K562 (cell line): Measurements from ENCODE around the gene CSK. TPM values are rescaled to one million over a fixed set of nuclear protein-coding genes. Genes with fewer than 3 reads are reported as not detected.

Experiments used
- ATF2 ChIP-seq: sonication (generic); formaldehyde crosslinking; IDR thresholded peaks from 2 replicates; pipeline ENCODE4 v1.8.1; 2022; ENCODE audit warnings: missing genetic modification reagents
- IRF2 ChIP-seq: sonication (generic); formaldehyde crosslinking; IDR thresholded peaks from 2 replicates; pipeline ENCODE4 v1.8.1; 2022; ENCODE audit warnings: mild to moderate bottlenecking, missing genetic modification reagents
- KDM1A ChIP-seq, 2 experiments: fragments of 450-650 bp; IDR thresholded peaks; 2 replicates each; pipeline ENCODE4 v1.6.1; 2016; ENCODE audit warnings: mild to moderate bottlenecking in 2 of 2
- NCOA2 ChIP-seq, 2 experiments: fragments of 450-650 bp; IDR thresholded peaks; 2 replicates each; pipeline ENCODE4 v1.6.1; 2018; ENCODE audit warnings: mild to moderate bottlenecking in 2 of 2, moderate library complexity in 1 of 2; ENCODE audit not compliant: partially characterized antibody in 2 of 2
- NFATC3 ChIP-seq: fragments of 450-650 bp; IDR thresholded peaks from 2 replicates; pipeline ENCODE4 v1.6.1; 2017; ENCODE audit warnings: mild to moderate bottlenecking
- RBFOX2 ChIP-seq: fragments of 200-400 bp; formaldehyde crosslinking; IDR thresholded peaks from 2 replicates; pipeline ENCODE4 v1.6.1; 2017; ENCODE audit warnings: low read depth, mild to moderate bottlenecking, low read length, moderate library complexity
- RBM34 ChIP-seq: fragments of 200-400 bp; formaldehyde crosslinking; IDR thresholded peaks from 2 replicates; pipeline ENCODE4 v1.6.1; 2018; ENCODE audit warnings: low read length, borderline replicate concordance; ENCODE audit not compliant: insufficient read depth
- RCOR1 ChIP-seq, 2 experiments: IDR thresholded peaks; 2 replicates each; pipeline ENCODE4 v1.6.1; 2012; ENCODE audit warnings: low read depth in 2 of 2, low read length in 2 of 2, borderline replicate concordance in 1 of 2, improper control_type of control experiment in 1 of 2
- RFX1 ChIP-seq: fragments of 450-650 bp; IDR thresholded peaks from 2 replicates; pipeline ENCODE4 v1.6.1; 2016; ENCODE audit warnings: mild to moderate bottlenecking, moderate library complexity
- ZKSCAN3 ChIP-seq: fragments of 250-450 bp; sonication (Bioruptor Pico); IDR thresholded peaks from 2 replicates; pipeline ENCODE4 v1.4.0; 2020
- ZNF232 ChIP-seq: sonication (generic); formaldehyde crosslinking; IDR thresholded peaks from 2 replicates; pipeline ENCODE4 v1.8.0; 2022; ENCODE audit warnings: mild to moderate bottlenecking, missing genetic modification reagents
- ZNF699 ChIP-seq: fragments of 250-450 bp; sonication (Bioruptor Pico); IDR thresholded peaks from 2 replicates; pipeline ENCODE4 v1.8.0; 2021; ENCODE audit warnings: mild to moderate bottlenecking, moderate library complexity; ENCODE audit not compliant: insufficient replicate concordance
- polyA plus RNA-seq, 8 experiments: library from polyadenylated mRNA; depleted of rRNA in 4 of 8; stranded (reverse) in 5 of 8; unstranded in 3 of 8; fragments of >200 nt; fragmentation: Nextera tagmentation in 2 of 8; fragmentation: Illumina TruSeq in 1 of 8; extraction: Ambion mirVana in 2 of 8; extraction: Trizol in 1 of 8; gene quantifications; 2 replicates each; pipeline versions ENCODE4 v1.2.1 to v1.2.3, GENCODE V29; 2011 to 2014; ENCODE audit warnings: inconsistent platforms in 1 of 8, missing spikeins in 1 of 8
- total RNA-seq, 7 experiments: library from RNA; depleted of rRNA in 6 of 7; stranded (reverse); fragments of >200 nt in 6 of 7; fragmentation: Illumina TruSeq in 2 of 7; extraction: Trizol in 2 of 7; gene quantifications; 2 replicates each; pipeline versions ENCODE4 v1.2.1 to v1.2.3, GENCODE V29; 2011 to 2021; ENCODE audit warnings: low replicate concordance in 1 of 7
- TF ChIP-seq, protein P1 (sequence below), 2 experiments: fragments of 450-650 bp; IDR thresholded peaks; 2 replicates each; pipeline ENCODE4 v1.6.1; 2016; ENCODE audit warnings: mild to moderate bottlenecking in 2 of 2, borderline replicate concordance in 1 of 2, low read depth in 1 of 2, moderate library complexity in 1 of 2
- TF ChIP-seq, protein P2 (sequence below): sonication (generic); formaldehyde crosslinking; IDR thresholded peaks from 2 replicates; pipeline ENCODE4 v1.8.0; 2022; ENCODE audit warnings: missing genetic modification reagents, mild to moderate bottlenecking, moderate library complexity, borderline replicate concordance

The CSK gene
- total and polyA plus RNA-seq, 9 of the 15 experiments (the other 6 are each of a cell fraction or from before 2014, with no cell fraction given) = 1.5 to 112 (median 22.5) TPM

- no peak for TF ChIP-seq ATF2 (CRISPR knock-in tag)
- TF ChIP-seq ZNF699 = no peak
- no peak for TF ChIP-seq NCOA2 (IDR thresholded peaks at IDR 0.05; ENCODE audit: partially characterized antibody in 2 of 2)
- no peak for TF ChIP-seq RBM34
- TF ChIP-seq KDM1A (IDR thresholded peaks at IDR 0.05) = peak; percentile 24 to 43; a peak in 3 of 4 replicates
- TF ChIP-seq RBFOX2 = peak; percentile 33
- TF ChIP-seq, protein P1, sequence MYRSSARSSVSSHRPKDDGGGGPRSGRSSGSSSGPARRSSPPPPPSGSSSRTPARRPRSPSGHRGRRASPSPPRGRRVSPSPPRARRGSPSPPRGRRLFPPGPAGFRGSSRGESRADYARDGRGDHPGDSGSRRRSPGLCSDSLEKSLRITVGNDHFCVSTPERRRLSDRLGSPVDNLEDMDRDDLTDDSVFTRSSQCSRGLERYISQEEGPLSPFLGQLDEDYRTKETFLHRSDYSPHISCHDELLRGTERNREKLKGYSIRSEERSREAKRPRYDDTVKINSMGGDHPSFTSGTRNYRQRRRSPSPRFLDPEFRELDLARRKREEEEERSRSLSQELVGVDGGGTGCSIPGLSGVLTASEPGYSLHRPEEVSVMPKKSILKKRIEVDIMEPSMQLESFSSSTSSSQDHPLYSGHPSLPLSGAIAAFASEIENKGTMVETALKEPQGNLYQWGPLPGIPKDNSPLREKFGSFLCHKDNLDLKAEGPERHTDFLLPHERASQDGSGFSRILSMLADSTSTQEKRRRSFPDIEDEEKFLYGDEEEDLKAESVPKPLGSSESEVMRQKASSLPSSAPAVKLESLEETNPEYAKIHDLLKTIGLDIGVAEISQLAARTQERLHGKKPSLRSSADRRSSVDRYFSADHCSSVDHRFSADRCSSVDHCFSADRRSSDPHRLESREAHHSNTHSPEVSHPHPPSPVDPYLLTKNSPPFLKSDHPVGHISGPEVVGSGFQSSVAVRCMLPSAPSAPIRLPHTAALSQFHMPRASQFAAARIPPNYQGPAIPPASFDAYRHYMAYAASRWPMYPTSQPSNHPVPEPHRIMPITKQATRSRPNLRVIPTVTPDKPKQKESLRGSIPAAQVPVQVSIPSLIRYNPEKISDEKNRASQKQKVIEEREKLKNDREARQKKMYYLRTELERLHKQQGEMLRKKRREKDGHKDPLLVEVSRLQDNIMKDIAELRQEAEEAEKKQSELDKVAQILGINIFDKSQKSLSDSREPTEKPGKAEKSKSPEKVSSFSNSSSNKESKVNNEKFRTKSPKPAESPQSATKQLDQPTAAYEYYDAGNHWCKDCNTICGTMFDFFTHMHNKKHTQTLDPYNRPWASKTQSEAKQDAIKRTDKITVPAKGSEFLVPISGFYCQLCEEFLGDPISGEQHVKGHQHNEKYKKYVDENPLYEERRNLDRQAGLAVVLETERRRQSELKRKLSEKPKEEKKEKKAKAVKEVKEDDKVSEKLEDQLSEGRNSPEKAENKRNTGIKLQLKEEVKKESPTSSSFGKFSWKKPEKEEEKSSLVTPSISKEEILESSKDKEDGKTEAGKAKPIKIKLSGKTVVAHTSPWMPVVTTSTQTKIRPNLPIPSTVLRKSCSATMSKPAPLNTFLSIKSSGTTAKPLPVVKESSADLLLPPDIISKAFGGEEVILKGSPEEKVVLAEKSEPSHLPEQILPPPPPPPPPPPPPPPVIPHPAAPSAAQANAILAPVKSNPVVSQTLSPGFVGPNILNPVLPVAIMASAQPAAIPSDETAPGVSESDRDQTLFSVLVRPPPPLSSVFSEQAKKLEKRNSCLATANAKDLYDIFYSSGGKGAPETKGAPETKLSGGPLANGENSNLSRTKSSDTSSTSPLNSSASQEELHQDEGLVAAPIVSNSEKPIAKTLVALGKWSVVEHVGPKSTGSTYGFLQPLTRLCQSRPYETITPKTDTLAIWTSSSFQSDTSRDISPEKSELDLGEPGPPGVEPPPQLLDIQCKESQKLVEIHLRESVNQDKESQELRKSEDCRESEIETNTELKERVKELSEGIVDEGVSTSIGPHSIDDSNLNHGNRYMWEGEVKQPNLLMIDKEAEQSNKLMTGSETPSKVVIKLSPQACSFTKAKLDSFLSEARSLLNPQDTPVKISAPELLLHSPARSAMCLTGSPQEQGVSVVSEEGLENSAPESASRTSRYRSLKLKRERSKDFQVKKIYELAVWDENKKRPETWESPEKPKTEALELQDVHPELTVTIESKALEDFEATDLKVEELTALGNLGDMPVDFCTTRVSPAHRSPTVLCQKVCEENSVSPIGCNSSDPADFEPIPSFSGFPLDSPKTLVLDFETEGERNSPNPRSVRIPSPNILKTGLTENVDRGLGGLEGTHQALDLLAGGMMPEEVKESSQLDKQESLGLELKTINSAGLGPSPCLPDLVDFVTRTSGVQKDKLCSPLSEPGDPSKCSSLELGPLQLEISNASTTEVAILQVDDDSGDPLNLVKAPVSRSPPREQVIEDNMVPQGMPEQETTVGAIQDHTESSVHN (IDR thresholded peaks at IDR 0.05; ENCODE audit: borderline replicate concordance in 1 of 2, low read depth in 1 of 2) = no peak
- TF ChIP-seq RFX1 = no peak
- peak in 1 of 2 experiments; percentile 89; a peak in 2 of 4 replicates for TF ChIP-seq RCOR1 (IDR thresholded peaks at IDR 0.05; ENCODE audit: borderline replicate concordance in 1 of 2, low read depth in 2 of 2, low read length in 2 of 2)
- TF ChIP-seq IRF2 = no peak
- no peak for TF ChIP-seq NFATC3
- TF ChIP-seq ZNF232 = no peak
- TF ChIP-seq, protein P2, sequence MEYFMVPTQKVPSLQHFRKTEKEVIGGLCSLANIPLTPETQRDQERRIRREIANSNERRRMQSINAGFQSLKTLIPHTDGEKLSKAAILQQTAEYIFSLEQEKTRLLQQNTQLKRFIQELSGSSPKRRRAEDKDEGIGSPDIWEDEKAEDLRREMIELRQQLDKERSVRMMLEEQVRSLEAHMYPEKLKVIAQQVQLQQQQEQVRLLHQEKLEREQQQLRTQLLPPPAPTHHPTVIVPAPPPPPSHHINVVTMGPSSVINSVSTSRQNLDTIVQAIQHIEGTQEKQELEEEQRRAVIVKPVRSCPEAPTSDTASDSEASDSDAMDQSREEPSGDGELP = peak; percentile 42; the same call in 1 of the 2 replicates
- no peak for TF ChIP-seq ZKSCAN3
Observed at GRCh38 chr15:74787251-74788041, 5.6 kb downstream of the CSK start (continued).
